GM23338 (cell line): ENCODE data around the gene SMPDL3B. TPM values are rescaled to one million over a fixed set of nuclear protein-coding genes. Genes with fewer than 3 reads are reported as not detected.

ENCODE experiments used
- ATAC-seq: fragments of 200-7000 bp; cut with Tn5 transposase; 3 replicates; pipeline ENCODE4 v1.9.1; 2020
- DNase-seq: peaks from one replicate; pipeline ENCODE4 v3.0.0-alpha.2; 2015; ENCODE audit warnings: low spot score
- H2AFZ ChIP-seq: fragments of 200-600 bp; sonication (generic); 2 replicates; pipeline ENCODE4 v1.8.0; 2016; ENCODE audit warnings: antibody characterized with exemption, mild to moderate bottlenecking, moderate library complexity
- H3F3A ChIP-seq: fragments of 200-600 bp; sonication (generic); replicated peaks from 2 replicates; pipeline ENCODE4 v1.8.0; 2017; ENCODE audit warnings: antibody characterized with exemption, mixed run types, low read depth
- H3K27ac ChIP-seq: fragments of 200-600 bp; sonication (generic); 2 replicates; pipeline ENCODE4 v1.6.1; 2016; ENCODE audit warnings: low read depth
- H3K27me3 ChIP-seq: fragments of 200-600 bp; sonication (generic); 2 replicates; pipeline ENCODE4 v1.8.0; 2016; ENCODE audit warnings: mild to moderate bottlenecking, mixed run types, moderate library complexity; ENCODE audit not compliant: insufficient read depth
- H3K36me3 ChIP-seq: fragments of 200-600 bp; sonication (generic); 2 replicates; pipeline ENCODE4 v1.8.0; 2016; ENCODE audit warnings: mild to moderate bottlenecking; ENCODE audit not compliant: insufficient read depth
- H3K4me1 ChIP-seq: fragments of 200-600 bp; sonication (generic); 2 replicates; pipeline ENCODE4 v1.8.0; 2016; ENCODE audit warnings: mild to moderate bottlenecking, moderate library complexity; ENCODE audit not compliant: insufficient read depth
- H3K4me2 ChIP-seq: fragments of 200-600 bp; sonication (generic); 2 replicates; pipeline ENCODE4 v1.7.1; 2017; ENCODE audit warnings: mixed run types
- H3K4me3 ChIP-seq: fragments of 200-600 bp; sonication (generic); 2 replicates; pipeline ENCODE4 v1.6.1; 2016; ENCODE audit warnings: mixed run types
- H3K79me2 ChIP-seq: fragments of 200-600 bp; sonication (generic); replicated peaks from 2 replicates; pipeline ENCODE4 v1.8.0; 2017; ENCODE audit warnings: mild to moderate bottlenecking; ENCODE audit not compliant: insufficient read depth
- H3K9me2 ChIP-seq: fragments of 200-600 bp; sonication (generic); 2 replicates; pipeline ENCODE4 v1.8.0; 2017; ENCODE audit not compliant: insufficient read depth
- H4K20me1 ChIP-seq: fragments of 200-600 bp; sonication (generic); replicated peaks from 2 replicates; pipeline ENCODE4 v1.8.0; 2017; ENCODE audit warnings: mild to moderate bottlenecking; ENCODE audit not compliant: insufficient read depth
- H3K27ac Mint-ChIP-seq: 2 replicates; pipeline ENCODE4 v1.8.0; 2020; ENCODE audit warnings: inconsistent platforms, mild to moderate bottlenecking, moderate library complexity, mixed read lengths
- H3K27me3 Mint-ChIP-seq: 3 replicates; pipeline ENCODE4 v1.8.0; 2022; ENCODE audit warnings: low read depth, mild to moderate bottlenecking, moderate library complexity, mixed read lengths, inconsistent platforms; ENCODE audit not compliant: insufficient read depth, poor library complexity
- H3K36me3 Mint-ChIP-seq: 3 replicates; pipeline ENCODE4 v1.8.0; 2021; ENCODE audit warnings: low read depth, mild to moderate bottlenecking, inconsistent platforms, moderate library complexity, mixed read lengths
- H3K4me1 Mint-ChIP-seq: 3 replicates; pipeline ENCODE4 v1.8.0; 2020; ENCODE audit warnings: mild to moderate bottlenecking, inconsistent platforms, mixed read lengths
- H3K4me3 Mint-ChIP-seq: 3 replicates; pipeline ENCODE4 v1.8.0; 2021; ENCODE audit warnings: moderate library complexity, mild to moderate bottlenecking, inconsistent platforms, mixed read lengths
- H3K9me3 Mint-ChIP-seq: 3 replicates; pipeline ENCODE4 v1.8.0; 2020; ENCODE audit warnings: moderate library complexity, mild to moderate bottlenecking, inconsistent platforms, mixed read lengths
- EZH2 ChIP-seq: fragments of 200-600 bp; sonication (generic); IDR thresholded peaks from one replicate; pipeline ENCODE4 v1.8.0; 2017; ENCODE audit warnings: antibody characterized with exemption, mild to moderate bottlenecking, low read depth; ENCODE audit not compliant: unreplicated experiment
- JUNB ChIP-seq: IDR thresholded peaks from one replicate; pipeline ENCODE4 v1.6.1; 2016; ENCODE audit warnings: antibody characterized with exemption; ENCODE audit not compliant: unreplicated experiment
- NANOG ChIP-seq: IDR thresholded peaks from 2 replicates; pipeline ENCODE4 v1.6.1; 2016; ENCODE audit warnings: antibody characterized with exemption, borderline replicate concordance
- polyA plus RNA-seq: library from polyadenylated mRNA; unstranded; fragments of >200 nt; fragmentation: Nextera tagmentation; extraction: Ambion mirVana; gene quantifications from 2 replicates; pipeline ENCODE4 v1.2.1, GENCODE V29; 2016
- total RNA-seq: library from RNA; depleted of rRNA; stranded (reverse); fragments of >200 nt; shearing (Covaris generic); gene quantifications from 2 replicates; pipeline ENCODE4 v1.2.3, GENCODE V29; 2014
- TF ChIP-seq, protein P1 (sequence below): fragments of 250-450 bp; sonication (Bioruptor Pico); IDR thresholded peaks from 2 replicates; pipeline ENCODE4 v1.5.0; 2020; ENCODE audit warnings: mild to moderate bottlenecking, moderate library complexity
- TF ChIP-seq, protein P2 (sequence below): IDR thresholded peaks from one replicate; pipeline ENCODE4 v1.6.1; 2018; ENCODE audit warnings: antibody characterized with exemption; ENCODE audit not compliant: unreplicated experiment

Gene SMPDL3B
- total and polyA plus RNA-seq, 2 experiments from 2014 or later, result 39.5 to 83.1 TPM

- TF ChIP-seq, protein P1, sequence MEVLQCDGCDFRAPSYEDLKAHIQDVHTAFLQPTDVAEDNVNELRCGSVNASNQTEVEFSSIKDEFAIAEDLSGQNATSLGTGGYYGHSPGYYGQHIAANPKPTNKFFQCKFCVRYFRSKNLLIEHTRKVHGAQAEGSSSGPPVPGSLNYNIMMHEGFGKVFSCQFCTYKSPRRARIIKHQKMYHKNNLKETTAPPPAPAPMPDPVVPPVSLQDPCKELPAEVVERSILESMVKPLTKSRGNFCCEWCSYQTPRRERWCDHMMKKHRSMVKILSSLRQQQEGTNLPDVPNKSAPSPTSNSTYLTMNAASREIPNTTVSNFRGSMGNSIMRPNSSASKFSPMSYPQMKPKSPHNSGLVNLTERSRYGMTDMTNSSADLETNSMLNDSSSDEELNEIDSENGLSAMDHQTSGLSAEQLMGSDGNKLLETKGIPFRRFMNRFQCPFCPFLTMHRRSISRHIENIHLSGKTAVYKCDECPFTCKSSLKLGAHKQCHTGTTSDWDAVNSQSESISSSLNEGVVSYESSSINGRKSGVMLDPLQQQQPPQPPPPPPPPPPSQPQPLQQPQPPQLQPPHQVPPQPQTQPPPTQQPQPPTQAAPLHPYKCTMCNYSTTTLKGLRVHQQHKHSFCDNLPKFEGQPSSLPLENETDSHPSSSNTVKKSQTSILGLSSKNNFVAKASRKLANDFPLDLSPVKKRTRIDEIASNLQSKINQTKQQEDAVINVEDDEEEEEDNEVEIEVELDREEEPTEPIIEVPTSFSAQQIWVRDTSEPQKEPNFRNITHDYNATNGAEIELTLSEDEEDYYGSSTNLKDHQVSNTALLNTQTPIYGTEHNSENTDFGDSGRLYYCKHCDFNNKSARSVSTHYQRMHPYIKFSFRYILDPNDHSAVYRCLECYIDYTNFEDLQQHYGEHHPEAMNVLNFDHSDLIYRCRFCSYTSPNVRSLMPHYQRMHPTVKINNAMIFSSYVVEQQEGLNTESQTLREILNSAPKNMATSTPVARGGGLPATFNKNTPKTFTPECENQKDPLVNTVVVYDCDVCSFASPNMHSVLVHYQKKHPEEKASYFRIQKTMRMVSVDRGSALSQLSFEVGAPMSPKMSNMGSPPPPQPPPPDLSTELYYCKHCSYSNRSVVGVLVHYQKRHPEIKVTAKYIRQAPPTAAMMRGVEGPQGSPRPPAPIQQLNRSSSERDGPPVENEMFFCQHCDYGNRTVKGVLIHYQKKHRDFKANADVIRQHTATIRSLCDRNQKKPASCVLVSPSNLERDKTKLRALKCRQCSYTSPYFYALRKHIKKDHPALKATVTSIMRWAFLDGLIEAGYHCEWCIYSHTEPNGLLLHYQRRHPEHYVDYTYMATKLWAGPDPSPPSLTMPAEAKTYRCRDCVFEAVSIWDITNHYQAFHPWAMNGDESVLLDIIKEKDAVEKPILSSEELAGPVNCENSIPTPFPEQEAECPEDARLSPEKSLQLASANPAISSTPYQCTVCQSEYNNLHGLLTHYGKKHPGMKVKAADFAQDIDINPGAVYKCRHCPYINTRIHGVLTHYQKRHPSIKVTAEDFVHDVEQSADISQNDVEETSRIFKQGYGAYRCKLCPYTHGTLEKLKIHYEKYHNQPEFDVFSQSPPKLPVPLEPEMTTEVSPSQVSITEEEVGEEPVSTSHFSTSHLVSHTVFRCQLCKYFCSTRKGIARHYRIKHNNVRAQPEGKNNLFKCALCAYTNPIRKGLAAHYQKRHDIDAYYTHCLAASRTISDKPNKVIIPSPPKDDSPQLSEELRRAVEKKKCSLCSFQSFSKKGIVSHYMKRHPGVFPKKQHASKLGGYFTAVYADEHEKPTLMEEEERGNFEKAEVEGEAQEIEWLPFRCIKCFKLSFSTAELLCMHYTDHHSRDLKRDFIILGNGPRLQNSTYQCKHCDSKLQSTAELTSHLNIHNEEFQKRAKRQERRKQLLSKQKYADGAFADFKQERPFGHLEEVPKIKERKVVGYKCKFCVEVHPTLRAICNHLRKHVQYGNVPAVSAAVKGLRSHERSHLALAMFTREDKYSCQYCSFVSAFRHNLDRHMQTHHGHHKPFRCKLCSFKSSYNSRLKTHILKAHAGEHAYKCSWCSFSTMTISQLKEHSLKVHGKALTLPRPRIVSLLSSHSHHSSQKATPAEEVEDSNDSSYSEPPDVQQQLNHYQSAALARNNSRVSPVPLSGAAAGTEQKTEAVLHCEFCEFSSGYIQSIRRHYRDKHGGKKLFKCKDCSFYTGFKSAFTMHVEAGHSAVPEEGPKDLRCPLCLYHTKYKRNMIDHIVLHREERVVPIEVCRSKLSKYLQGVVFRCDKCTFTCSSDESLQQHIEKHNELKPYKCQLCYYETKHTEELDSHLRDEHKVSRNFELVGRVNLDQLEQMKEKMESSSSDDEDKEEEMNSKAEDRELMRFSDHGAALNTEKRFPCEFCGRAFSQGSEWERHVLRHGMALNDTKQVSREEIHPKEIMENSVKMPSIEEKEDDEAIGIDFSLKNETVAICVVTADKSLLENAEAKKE (CRISPR knock-in tag), result no peak
- TF ChIP-seq, protein P2, sequence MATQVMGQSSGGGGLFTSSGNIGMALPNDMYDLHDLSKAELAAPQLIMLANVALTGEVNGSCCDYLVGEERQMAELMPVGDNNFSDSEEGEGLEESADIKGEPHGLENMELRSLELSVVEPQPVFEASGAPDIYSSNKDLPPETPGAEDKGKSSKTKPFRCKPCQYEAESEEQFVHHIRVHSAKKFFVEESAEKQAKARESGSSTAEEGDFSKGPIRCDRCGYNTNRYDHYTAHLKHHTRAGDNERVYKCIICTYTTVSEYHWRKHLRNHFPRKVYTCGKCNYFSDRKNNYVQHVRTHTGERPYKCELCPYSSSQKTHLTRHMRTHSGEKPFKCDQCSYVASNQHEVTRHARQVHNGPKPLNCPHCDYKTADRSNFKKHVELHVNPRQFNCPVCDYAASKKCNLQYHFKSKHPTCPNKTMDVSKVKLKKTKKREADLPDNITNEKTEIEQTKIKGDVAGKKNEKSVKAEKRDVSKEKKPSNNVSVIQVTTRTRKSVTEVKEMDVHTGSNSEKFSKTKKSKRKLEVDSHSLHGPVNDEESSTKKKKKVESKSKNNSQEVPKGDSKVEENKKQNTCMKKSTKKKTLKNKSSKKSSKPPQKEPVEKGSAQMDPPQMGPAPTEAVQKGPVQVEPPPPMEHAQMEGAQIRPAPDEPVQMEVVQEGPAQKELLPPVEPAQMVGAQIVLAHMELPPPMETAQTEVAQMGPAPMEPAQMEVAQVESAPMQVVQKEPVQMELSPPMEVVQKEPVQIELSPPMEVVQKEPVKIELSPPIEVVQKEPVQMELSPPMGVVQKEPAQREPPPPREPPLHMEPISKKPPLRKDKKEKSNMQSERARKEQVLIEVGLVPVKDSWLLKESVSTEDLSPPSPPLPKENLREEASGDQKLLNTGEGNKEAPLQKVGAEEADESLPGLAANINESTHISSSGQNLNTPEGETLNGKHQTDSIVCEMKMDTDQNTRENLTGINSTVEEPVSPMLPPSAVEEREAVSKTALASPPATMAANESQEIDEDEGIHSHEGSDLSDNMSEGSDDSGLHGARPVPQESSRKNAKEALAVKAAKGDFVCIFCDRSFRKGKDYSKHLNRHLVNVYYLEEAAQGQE, result no peak
- TF ChIP-seq EZH2, result no peak
- no peak for TF ChIP-seq NANOG
- no peak for TF ChIP-seq JUNB
Observed at GRCh38 chr1:27952147-27952546, 17.3 kb downstream of the SMPDL3B start (continued).

DNA sequence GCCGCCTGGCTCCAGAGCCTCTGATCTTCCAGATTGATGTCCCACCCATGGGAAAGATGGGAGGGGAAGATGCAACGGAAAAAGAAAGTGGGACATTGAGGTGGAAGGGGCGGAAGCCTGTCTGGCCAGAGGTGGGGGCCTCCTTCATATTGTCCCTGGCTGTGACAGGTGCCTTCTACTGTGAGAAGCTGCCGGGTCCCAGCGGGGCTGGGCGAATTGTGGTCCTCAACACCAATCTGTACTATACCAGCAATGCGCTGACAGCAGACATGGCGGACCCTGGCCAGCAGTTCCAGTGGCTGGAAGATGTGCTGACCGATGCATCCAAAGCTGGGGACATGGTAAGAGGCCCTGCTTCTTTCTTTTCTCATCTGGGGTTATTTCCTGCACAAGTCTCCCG, 19.4 kb downstream of the SMPDL3B start:
- H3K27ac ChIP-seq, result no peak overlapping the region
- Mint-ChIP-seq H3K36me3 (peaks cover 49% of the 10 kb centered on the region), H3K4me1 (peaks cover 3% of the 10 kb centered on the region), H3K9me3 (no peaks in the 10 kb centered on the region), H3K4me3 (no peak overlapping the region), H3K27me3 (peaks cover 4% of the 10 kb centered on the region), H3K27ac (no peak overlapping the region)
- DNase-seq (no peak), ATAC-seq (no peak)
- peaks cover 5% of the 10 kb centered on the region for H3F3A ChIP-seq
- no peaks in the 10 kb centered on the region for H3K27me3 ChIP-seq
- no peak overlapping the region for H3K4me2 ChIP-seq
- H3K36me3 ChIP-seq, result peaks cover 16% of the 10 kb centered on the region
- H3K79me2 ChIP-seq, result no peaks in the 10 kb centered on the region
- H3K9me2 ChIP-seq, result no peaks in the 10 kb centered on the region
- H2AFZ ChIP-seq, result no peak overlapping the region
- H3K4me3 ChIP-seq, result no peak overlapping the region
- H4K20me1 ChIP-seq, result no peaks in the 10 kb centered on the region; the same call in 1 of the 2 replicates
- peaks cover 6% of the 10 kb centered on the region; the same call in 1 of the 2 replicates for H3K4me1 ChIP-seq
- TF ChIP-seq, protein P1 (CRISPR knock-in tag), result no peak
